Tibial nerve (tissue), 4 donors: ENCODE measurements around the gene NSRP1. TPM values are rescaled to one million over a fixed set of nuclear protein-coding genes. Genes with fewer than 3 reads are reported as not detected.

ENCODE experiments used
- DNase-seq, 2 donors: peaks; one replicate each; pipeline ENCODE4 v3.0.0-alpha.2; 2019; ENCODE audit warnings: low spot score in 2 of 2
- H3K27ac ChIP-seq, 4 donors: fragments of 200-600 bp; sonication (generic) in 3 of 4; one replicate each; pipeline ENCODE4 v1.5.1; 2017 to 2019; ENCODE audit warnings: mild to moderate bottlenecking in 1 of 4
- H3K27me3 ChIP-seq, 2 donors: fragments of 200-600 bp; sonication (generic) in 1 of 2; one replicate each; pipeline versions ENCODE4 v1.5.1 to v1.6.0; 2017 to 2019
- H3K36me3 ChIP-seq, 3 donors: fragments of 200-600 bp; sonication (generic); one replicate each; pipeline ENCODE4 v1.5.1; 2018 to 2019
- H3K4me1 ChIP-seq, 4 donors: fragments of 200-600 bp; sonication (generic) in 3 of 4; one replicate each; pipeline ENCODE4 v1.5.1; 2017 to 2019
- H3K4me3 ChIP-seq, 4 donors: fragments of 200-600 bp; sonication (generic) in 3 of 4; one replicate each; pipeline ENCODE4 v1.5.1; 2017 to 2019; ENCODE audit warnings: mild to moderate bottlenecking in 1 of 4, moderate library complexity in 1 of 4
- H3K9me3 ChIP-seq, 4 donors: fragments of 200-600 bp; sonication (generic) in 3 of 4; one replicate each; pipeline ENCODE4 v1.5.1; 2017 to 2019
- CTCF ChIP-seq, 5 experiments: fragments of 200-600 bp in 3 of 5; fragments of 450-650 bp in 2 of 5; sonication (generic) in 3 of 5; IDR thresholded peaks; one replicate each; pipeline ENCODE4 v1.5.1; 2016 to 2019; ENCODE audit warnings: antibody characterized with exemption in 5 of 5, mild to moderate bottlenecking in 3 of 5, moderate library complexity in 2 of 5
- EP300 ChIP-seq, 2 donors: sonication (generic); formaldehyde crosslinking; IDR thresholded peaks; one replicate each; pipeline ENCODE4 v1.6.1; 2017; ENCODE audit warnings: antibody characterized with exemption in 2 of 2, mild to moderate bottlenecking in 1 of 2
- POLR2A ChIP-seq, 2 donors: fragments of 450-650 bp; IDR thresholded peaks; one replicate each; pipeline ENCODE4 v1.6.1; 2017; ENCODE audit warnings: antibody characterized with exemption in 2 of 2, mild to moderate bottlenecking in 2 of 2, moderate library complexity in 2 of 2
- WGBS, 2 donors: methylation state at CpG; one replicate each; pipeline ENCODE4 v1.1.5; 2018; 5-methylcytosine and 5-hydroxymethylcytosine counted together
- total RNA-seq, 4 donors: library from RNA; depleted of rRNA; stranded (reverse); fragments of >200 nt; gene quantifications; one replicate each; pipeline ENCODE4 v1.1.0, GENCODE V29; 2016

NSRP1 gene
- total RNA-seq, 4 donors from 2014 or later: 23.3 to 55.5 (median 34.4) TPM

GRCh38 chr17:30217746-30218245 is 101.2 kb downstream of the NSRP1 start:
- H3K4me3 ChIP-seq: no peak overlapping the region
- H3K27ac ChIP-seq: no peak overlapping the region
- TF ChIP-seq CTCF (IDR thresholded peaks at IDR 0.05): no peak
- TF ChIP-seq EP300 (IDR thresholded peaks at IDR 0.05): no peak
- TF ChIP-seq POLR2A (IDR thresholded peaks at IDR 0.05): no peak
- WGBS, 2 donors: 91 to 94% methylated on average over 11 of the region's 11 CpGs
- DNase-seq: no peak
- no peaks in the 10 kb centered on the region for H3K4me1 ChIP-seq
- H3K9me3 ChIP-seq: no peaks in the 10 kb centered on the region
- no peaks in the 10 kb centered on the region for H3K27me3 ChIP-seq
- no peaks in the 10 kb centered on the region for H3K36me3 ChIP-seq

- no peaks in the 10 kb centered on the region for H3K9me3 ChIP-seq
- H3K4me3 ChIP-seq: no peak overlapping the region
- no peaks in the 10 kb centered on the region for H3K36me3 ChIP-seq
- no peaks in the 10 kb centered on the region for H3K27me3 ChIP-seq
- no peak for TF ChIP-seq CTCF (IDR thresholded peaks at IDR 0.05)
- TF ChIP-seq POLR2A (IDR thresholded peaks at IDR 0.05): no peak
- no peak for TF ChIP-seq EP300 (IDR thresholded peaks at IDR 0.05)
- DNase-seq: no peak
- 74 to 75% methylated on average over 9 of the region's 9 CpGs for WGBS, 2 donors
- no peak overlapping the region for H3K27ac ChIP-seq
- no peaks in the 10 kb centered on the region for H3K4me1 ChIP-seq
Observed at GRCh38 chr17:30218799-30219198, 102.2 kb downstream of the NSRP1 start.

- TF ChIP-seq EP300 (IDR thresholded peaks at IDR 0.05): no peak
- TF ChIP-seq POLR2A (IDR thresholded peaks at IDR 0.05): no peak
- no peak for TF ChIP-seq CTCF (IDR thresholded peaks at IDR 0.05)
- Histone ChIP-seq H3K4me3 (no peak overlapping the region), H3K27me3 (no peaks in the 10 kb centered on the region), H3K9me3 (no peaks in the 10 kb centered on the region), H3K4me1 (no peaks in the 10 kb centered on the region), H3K27ac (no peak overlapping the region), H3K36me3 (no peaks in the 10 kb centered on the region)
- WGBS, 2 donors: 84 to 89% methylated on average over 4 of the region's 4 CpGs
- DNase-seq: no peak
Observed at GRCh38 chr17:30219315-30219714, 102.7 kb downstream of the NSRP1 start.

- Histone ChIP-seq H3K9me3 (no peaks in the 10 kb centered on the region), H3K4me3 (no peak overlapping the region), H3K27ac (no peak overlapping the region), H3K27me3 (no peaks in the 10 kb centered on the region), H3K4me1 (no peaks in the 10 kb centered on the region), H3K36me3 (no peaks in the 10 kb centered on the region)
- TF ChIP-seq CTCF (IDR thresholded peaks at IDR 0.05): no peak
- no peak for TF ChIP-seq EP300 (IDR thresholded peaks at IDR 0.05)
- TF ChIP-seq POLR2A (IDR thresholded peaks at IDR 0.05): no peak
- WGBS, 2 donors: 72 to 74% methylated on average over 7 of the region's 7 CpGs
- no peak for DNase-seq
Observed at GRCh38 chr17:30219833-30220232, 103.2 kb downstream of the NSRP1 start.

- H3K9me3 ChIP-seq: no peaks in the 10 kb centered on the region
- WGBS, 2 donors: 77 to 87% methylated on average over 5 of the region's 5 CpGs
- H3K36me3 ChIP-seq: no peaks in the 10 kb centered on the region
- no peak for TF ChIP-seq POLR2A (IDR thresholded peaks at IDR 0.05)
- no peak for TF ChIP-seq EP300 (IDR thresholded peaks at IDR 0.05)
- no peak for TF ChIP-seq CTCF (IDR thresholded peaks at IDR 0.05)
- H3K27me3 ChIP-seq: no peaks in the 10 kb centered on the region
- no peak overlapping the region for H3K27ac ChIP-seq
- H3K4me3 ChIP-seq: no peak overlapping the region
- no peaks in the 10 kb centered on the region for H3K4me1 ChIP-seq
- no peak for DNase-seq
Observed at GRCh38 chr17:30220414-30220813, 103.8 kb downstream of the NSRP1 start.
